Measurements from ENCODE around the gene PARM1. TPM values are rescaled to one million over a fixed set of nuclear protein-coding genes. Genes with fewer than 3 reads are reported as not detected.

The PARM1 gene
- total and polyA plus RNA-seq, 2 of the 4 experiments (the other 2 are of a cell fraction), result 0.07 to 0.18 TPM

DNA sequence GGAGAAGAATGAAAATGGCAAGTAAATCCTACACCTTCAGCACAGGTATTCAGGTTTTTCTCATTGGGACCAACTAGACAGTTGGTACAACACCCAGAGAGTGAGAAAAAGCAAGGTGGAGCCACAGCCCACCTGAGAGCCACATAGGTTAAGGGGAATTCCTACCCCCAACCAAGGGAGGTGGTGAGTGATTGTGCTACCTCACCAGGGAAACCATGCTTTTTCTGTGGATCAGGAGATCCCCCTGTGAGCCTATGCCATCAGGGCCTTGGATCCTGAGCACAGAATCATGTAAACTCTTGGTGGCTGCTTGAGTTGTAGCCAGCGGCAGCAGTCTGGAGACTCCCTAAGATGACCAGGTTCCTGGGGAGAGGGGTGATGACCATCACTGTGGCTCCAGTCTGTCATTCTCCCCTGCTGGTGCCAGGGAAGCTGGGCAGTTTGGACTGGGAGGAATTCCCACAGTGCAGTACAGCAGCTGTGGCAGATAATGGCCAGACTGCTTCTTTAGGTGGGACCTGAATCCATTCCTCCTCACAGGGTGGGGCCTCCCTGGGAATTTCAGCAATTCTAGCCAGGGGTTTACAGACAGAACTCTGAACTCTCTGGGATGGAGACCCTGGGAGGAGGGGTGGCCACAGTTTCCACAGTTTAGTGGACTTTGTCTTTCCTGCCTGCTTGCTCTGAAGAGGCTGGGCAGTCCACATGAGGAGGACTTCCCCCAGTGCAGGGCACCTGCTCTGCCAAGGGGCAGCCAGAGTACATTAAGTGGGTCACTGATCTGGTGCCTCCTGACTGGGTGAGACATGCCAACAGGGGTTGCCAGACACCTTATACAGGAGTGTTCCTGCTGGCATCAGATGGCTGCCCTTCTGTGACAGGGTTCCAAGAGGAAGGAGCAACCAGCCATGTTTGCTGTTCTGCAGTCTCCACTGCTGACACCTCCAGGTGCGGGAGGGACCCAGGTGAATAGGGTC, 43.2 kb downstream of the PARM1 start:
- no peak overlapping the region for H2BK5ac ChIP-seq (ENCODE audit: low read depth, low read length, poor library complexity, severe bottlenecking)
- 100% methylated on average over 1 of the region's 2 CpGs; no CpG with 5 or more reads in 1 of the 2 experiments for WGBS, 2 experiments (ENCODE audit: extremely low coverage in 2 of 2, insufficient read length in 1 of 2)
- no peaks in the 10 kb centered on the region for H3K9me1 ChIP-seq (ENCODE audit: insufficient read depth, low read length)
- in situ Hi-C loops (cut with MboI; ENCODE audit: low sequenced_read_pairs), result no loop called here
- H2AFZ ChIP-seq (replicated peaks; ENCODE audit: low read length, poor library complexity), result no peak overlapping the region
- no peak overlapping the region for H2AK9ac ChIP-seq (replicated peaks; ENCODE audit: low read depth, low read length, poor library complexity)
- ChIA-PET CTCF (no interaction called here), POLR2A (ENCODE audit: unreplicated experiment) (no interaction called here)
- H3K56ac ChIP-seq (ENCODE audit: extremely low read depth, insufficient read depth, low read length), result no peak overlapping the region
- no TSS peak for BruUV-seq (replicated peaks)
- H3K4me3 ChIP-seq (ENCODE audit: insufficient read depth, low read depth, low read length), result no peak overlapping the region
- no peak overlapping the region for H3K4ac ChIP-seq (ENCODE audit: low read depth, low read length)
- H4K8ac ChIP-seq (ENCODE audit: low read depth in 2 of 2, low read length in 2 of 2), result no peak overlapping the region
- DNase-seq (no peak), ATAC-seq (ENCODE audit: low read depth) (no peak)
- no peak overlapping the region for H3K9ac ChIP-seq (ENCODE audit: low read depth, low read length)
- no peak overlapping the region for H2BK20ac ChIP-seq (ENCODE audit: low read depth, low read length)
- no peaks in the 10 kb centered on the region for H3K27me3 ChIP-seq (ENCODE audit: control insufficient read depth, insufficient read depth, low read length)
- no peak overlapping the region for H3K18ac ChIP-seq (ENCODE audit: low read depth, low read length)
- H3K36me3 ChIP-seq (ENCODE audit: control insufficient read depth, insufficient read depth, low read length), result no peaks in the 10 kb centered on the region
- no peak overlapping the region for H2BK120ac ChIP-seq (ENCODE audit: low read depth, low read length)
- H3K14ac ChIP-seq (replicated peaks; ENCODE audit: low read depth, low read length), result no peak overlapping the region
- no peak overlapping the region for H3K4me2 ChIP-seq (ENCODE audit: low read depth, low read length)
- intact Hi-C loops (cut with micrococcal nuclease), result no loop called here
- no peak overlapping the region for H2BK15ac ChIP-seq (ENCODE audit: low read depth, low read length)
- H4K91ac ChIP-seq (ENCODE audit: insufficient read depth, low read depth, low read length), result no peak overlapping the region
- H3K9me3 ChIP-seq (ENCODE audit: control insufficient read depth, insufficient read depth, low read length), result no peaks in the 10 kb centered on the region
- H3K27ac ChIP-seq (ENCODE audit: insufficient read depth, low read length), result no peak overlapping the region
- no peak overlapping the region for H3K23ac ChIP-seq (ENCODE audit: low read depth, low read length)
- dilution Hi-C loops (cut with HindIII; ENCODE audit: low sequenced_read_pairs, unreplicated experiment), result no loop called here
- no peak for TF ChIP-seq RCOR1 (IDR thresholded peaks at IDR 0.05; ENCODE audit: insufficient replicate concordance, low read length)
- TF ChIP-seq SMC3 (IDR thresholded peaks at IDR 0.05; ENCODE audit: low read depth, low read length), result no peak
- no peak for TF ChIP-seq POLR2A (IDR thresholded peaks at IDR 0.05; ENCODE audit: low read depth, low read length)
- no peak for TF ChIP-seq MXI1 (IDR thresholded peaks at IDR 0.05; ENCODE audit: borderline replicate concordance, low read depth, low read length)
- no peak for TF ChIP-seq CTCF (conservative IDR thresholded peaks at IDR 0.05; ENCODE audit: low read depth, low read length)
- no peak for TF ChIP-seq MAZ (IDR thresholded peaks at IDR 0.05; ENCODE audit: borderline replicate concordance, low read depth, low read length)
- TF ChIP-seq CHD1 (IDR thresholded peaks at IDR 0.05; ENCODE audit: low read depth, low read length), result no peak
- no peak for TF ChIP-seq USF2 (IDR thresholded peaks at IDR 0.05; ENCODE audit: low read depth, low read length)
- no peak for TF ChIP-seq CEBPB (IDR thresholded peaks at IDR 0.05; ENCODE audit: low read depth, low read length)
- no peak for TF ChIP-seq NFE2L2 (IDR thresholded peaks at IDR 0.05; ENCODE audit: low read depth, low read length)
- no peak for TF ChIP-seq ELK1 (IDR thresholded peaks at IDR 0.05; ENCODE audit: borderline replicate concordance, low read depth, low read length)
- no peak for TF ChIP-seq MAFK (IDR thresholded peaks at IDR 0.05; ENCODE audit: low read depth, low read length)
- no peak for TF ChIP-seq RFX5 (IDR thresholded peaks at IDR 0.05; ENCODE audit: low read depth, low read length)
- TF ChIP-seq BHLHE40 (IDR thresholded peaks at IDR 0.05; ENCODE audit: low read depth, low read length), result no peak
- no peak for TF ChIP-seq FOS (IDR thresholded peaks at IDR 0.05; ENCODE audit: low read depth, low read length)
- no peak overlapping the region for H2AK5ac ChIP-seq (ENCODE audit: low read depth, low read length)
- H4K20me1 ChIP-seq (ENCODE audit: insufficient read depth, low read length), result no peaks in the 10 kb centered on the region
- H3K4me1 ChIP-seq (ENCODE audit: control insufficient read depth, insufficient read depth, low read length), result no peaks in the 10 kb centered on the region
- H3K79me1 ChIP-seq (ENCODE audit: low read depth in 1 of 2, low read length in 2 of 2), result no peaks in the 10 kb centered on the region
- H4K5ac ChIP-seq (ENCODE audit: low read depth, low read length), result no peak overlapping the region
